MM.1S (cell line): ENCODE results near the gene TMEM44.

Source experiments
- CTCF ChIP-seq: fragments of 300-600 bp; sonication (generic); IDR thresholded peaks from 2 replicates; pipeline ENCODE4 v1.5.1; 2016; ENCODE audit warnings: antibody characterized with exemption, low read length, mixed read lengths
- EZH2 ChIP-seq: fragments of 300-600 bp; sonication (generic); optimal IDR thresholded peaks from 2 replicates; pipeline ENCODE3; 2017; ENCODE audit warnings: low read depth, mild to moderate bottlenecking, antibody characterized with exemption, low read length, mixed read lengths
- EZH2phosphoT487 ChIP-seq: fragments of 300-600 bp; sonication (generic); IDR thresholded peaks from 2 replicates; pipeline ENCODE4 v1.6.1; 2018; ENCODE audit warnings: antibody characterized with exemption, low read length

- TF ChIP-seq CTCF (no peak), EZH2 (no peak), EZH2phosphoT487 (no peak)
Observed at GRCh38 chr3:194658477-194659242, 25.4 kb upstream of the TMEM44 start.
